A549 treated with CpdA at 1 μM for 4 hours (cell line): ENCODE results near the gene KRTAP10-8. TPM values are rescaled to one million over a fixed set of nuclear protein-coding genes. Genes with fewer than 3 reads are reported as not detected.

ENCODE experiments used
- total RNA-seq: library from RNA; stranded (reverse); fragments of 200-300 nt; extraction: Qiagen RNA extraction; gene quantifications from 5 replicates; pipeline ENCODE4 v1.2.3, GENCODE V29; 2022; ENCODE audit warnings: low read depth

The KRTAP10-8 gene, protein sequence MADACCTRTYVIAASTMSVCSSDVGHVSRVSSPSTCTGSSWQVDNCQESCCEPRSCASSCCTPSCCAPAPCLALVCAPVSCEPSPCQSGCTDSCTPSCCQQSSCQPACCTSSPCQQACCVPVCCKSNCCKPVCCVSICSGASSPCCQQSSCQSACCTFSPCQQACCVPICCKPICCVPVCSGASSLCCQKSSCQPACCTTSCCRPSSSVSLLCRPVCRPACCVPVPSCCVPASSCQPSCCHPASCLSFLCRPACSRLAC
- not detected in 5 replicates for total RNA-seq

DNA sequence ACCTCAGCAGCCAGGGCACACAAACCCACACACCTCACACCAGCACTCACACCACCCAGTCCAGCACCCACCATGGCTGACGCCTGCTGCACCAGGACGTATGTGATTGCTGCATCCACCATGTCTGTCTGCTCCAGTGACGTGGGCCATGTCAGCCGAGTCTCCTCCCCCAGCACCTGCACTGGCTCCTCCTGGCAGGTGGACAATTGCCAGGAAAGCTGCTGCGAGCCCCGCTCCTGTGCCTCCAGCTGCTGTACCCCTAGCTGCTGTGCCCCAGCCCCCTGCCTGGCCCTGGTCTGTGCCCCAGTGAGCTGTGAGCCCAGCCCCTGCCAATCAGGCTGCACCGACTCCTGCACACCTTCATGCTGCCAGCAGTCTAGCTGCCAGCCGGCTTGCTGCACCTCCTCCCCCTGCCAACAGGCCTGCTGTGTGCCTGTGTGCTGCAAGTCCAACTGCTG, at the start of gene KRTAP10-8:
KRTAP10-8 (plus strand) TSS at position 51 of the 458 bp plus-strand sequence; CDS start at position 73, 22 bp downstream.

DNA sequence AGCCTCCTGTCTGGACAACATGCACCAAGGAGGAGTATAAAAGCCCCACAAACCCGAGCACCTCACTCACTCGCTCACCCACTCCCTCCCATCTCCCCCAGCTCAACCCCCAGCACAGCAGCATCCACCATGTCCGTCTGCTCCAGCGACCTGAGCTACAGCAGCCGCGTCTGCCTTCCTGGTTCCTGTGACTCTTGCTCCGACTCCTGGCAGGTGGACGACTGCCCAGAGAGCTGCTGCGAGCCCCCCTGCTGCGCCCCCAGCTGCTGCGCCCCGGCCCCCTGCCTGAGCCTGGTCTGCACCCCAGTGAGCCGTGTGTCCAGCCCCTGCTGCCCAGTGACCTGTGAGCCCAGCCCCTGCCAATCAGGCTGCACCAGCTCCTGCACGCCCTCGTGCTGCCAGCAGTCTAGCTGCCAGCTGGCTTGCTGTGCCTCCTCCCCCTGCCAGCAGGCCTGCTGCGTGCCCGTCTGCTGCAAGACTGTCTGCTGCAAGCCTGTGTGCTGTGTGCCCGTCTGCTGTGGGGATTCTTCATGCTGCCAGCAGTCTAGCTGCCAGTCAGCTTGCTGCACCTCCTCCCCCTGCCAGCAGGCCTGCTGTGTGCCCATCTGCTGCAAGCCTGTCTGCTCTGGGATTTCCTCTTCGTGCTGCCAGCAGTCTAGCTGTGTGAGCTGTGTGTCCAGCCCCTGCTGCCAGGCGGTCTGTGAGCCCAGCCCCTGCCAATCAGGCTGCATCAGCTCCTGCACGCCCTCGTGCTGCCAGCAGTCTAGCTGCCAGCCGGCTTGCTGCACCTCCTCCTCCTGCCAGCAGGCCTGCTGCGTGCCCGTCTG, 38.0 kb upstream of the KRTAP10-8 start, which contains the start of gene KRTAP10-4:
KRTAP10-4 (plus strand) TSS at position 100 of the 827 bp plus-strand sequence; CDS start at position 130, 30 bp downstream.

DNA sequence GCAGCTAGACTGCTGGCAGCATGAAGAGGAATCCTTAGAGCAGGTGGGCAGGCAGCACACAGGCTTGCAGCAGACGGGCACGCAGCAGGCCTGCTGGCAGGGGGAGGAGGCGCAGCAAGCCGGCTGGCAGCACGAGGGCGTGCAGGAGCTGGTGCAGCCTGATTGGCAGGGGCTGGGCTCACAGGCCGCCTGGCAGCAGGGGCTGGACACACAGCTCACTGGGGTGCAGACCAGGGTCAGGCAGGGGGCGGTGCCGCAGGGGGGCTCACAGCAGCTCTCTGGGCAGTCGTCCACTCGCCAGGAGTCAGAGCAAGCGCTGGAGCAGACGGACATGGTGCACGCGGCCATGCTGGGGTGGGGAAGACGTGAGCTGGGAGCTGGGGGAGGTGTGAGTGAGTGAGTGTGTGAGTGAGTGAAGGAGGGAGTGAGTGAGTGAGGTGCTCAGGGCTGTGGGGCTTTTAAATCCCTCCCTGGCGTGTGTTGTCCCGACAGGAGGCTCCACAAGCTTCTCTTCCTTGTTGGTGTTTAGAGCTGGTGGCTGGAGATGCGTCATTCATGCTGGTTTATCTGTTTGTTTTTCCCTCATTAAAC, 31.6 kb upstream of the KRTAP10-8 start, which contains the start of gene KRTAP10-5:
KRTAP10-5 (minus strand) TSS at position 374 of the 591 bp plus-strand sequence; CDS start at position 348, 26 bp downstream.

DNA sequence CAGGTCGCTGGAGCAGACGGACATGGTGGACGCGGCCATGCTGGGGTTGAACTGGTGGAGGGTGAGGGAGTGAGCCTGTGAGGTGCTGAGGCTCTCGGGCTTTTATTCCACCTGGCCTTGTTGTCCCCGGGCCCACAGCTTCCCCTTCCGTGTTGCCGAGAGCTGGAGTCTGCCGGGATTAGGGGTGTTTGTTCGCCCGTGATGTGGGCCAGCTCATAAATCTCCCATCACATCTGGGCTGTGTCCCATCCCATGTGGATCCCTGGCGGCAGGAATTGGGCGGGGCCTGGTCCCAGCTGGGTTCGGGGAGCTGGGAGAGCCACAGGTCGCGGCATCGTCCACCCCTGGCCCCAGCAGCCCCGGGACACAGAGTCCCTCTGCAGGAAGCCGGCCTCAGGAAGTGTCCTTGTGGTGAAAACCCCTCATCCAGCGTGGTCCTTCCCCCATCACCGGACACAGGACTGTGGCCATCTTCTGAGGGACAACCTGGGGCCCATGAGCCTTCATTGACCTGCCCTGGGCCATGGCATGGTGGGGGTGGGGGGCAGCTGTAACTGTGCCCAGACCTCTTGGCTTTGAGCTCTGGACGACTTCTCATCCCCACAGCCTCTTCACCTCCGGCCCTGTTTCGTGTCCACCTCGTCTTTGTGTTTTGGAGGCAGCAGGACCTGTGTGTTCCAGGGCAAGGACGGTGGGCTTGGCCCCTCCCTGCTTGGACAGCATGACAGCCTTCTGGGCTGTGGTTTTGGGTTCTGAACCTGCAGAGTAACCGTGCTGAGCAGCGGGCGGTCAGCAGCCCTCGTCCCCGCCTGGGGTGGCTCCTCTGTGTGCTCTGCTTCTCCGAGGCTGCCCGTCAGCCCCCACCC, 19.2 kb upstream of the KRTAP10-8 start, which contains the start of gene KRTAP10-6:
KRTAP10-6 (minus strand) TSS at position 60 of the 866 bp plus-strand sequence; CDS start at position 39, 21 bp downstream.

DNA sequence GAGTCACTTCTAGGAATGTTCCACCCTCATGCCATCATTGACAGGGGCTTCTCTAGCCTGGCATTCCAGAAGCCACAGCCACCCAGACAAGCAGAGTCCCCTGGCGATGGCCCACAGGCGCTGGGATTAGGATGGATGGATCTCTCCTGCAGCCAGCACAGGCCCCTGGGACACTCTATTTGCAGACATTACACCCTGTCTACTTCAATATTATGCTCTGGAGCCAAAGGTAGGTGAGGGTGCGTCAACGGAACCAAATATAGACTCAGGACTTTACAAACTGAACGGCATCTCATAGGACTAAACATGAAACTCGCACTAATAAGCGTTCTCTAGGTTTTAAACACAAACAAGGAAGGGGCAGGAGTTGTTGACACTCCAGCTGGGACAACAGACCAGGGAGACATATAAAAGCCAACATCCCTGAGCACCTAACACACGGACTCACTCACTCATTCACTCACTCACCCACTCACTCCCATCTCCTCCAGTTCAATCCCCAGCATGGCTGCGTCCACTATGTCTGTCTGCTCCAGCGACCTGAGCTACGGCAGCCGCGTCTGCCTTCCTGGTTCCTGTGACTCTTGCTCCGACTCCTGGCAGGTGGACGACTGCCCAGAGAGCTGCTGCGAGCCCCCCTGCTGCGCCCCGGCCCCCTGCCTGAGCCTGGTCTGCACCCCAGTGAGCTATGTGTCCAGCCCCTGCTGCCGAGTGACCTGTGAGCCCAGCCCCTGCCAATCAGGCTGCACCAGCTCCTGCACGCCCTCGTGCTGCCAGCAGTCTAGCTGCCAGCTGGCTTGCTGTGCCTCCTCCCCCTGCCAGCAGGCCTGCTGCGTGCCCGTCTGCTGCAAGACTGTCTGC, 11.5 kb upstream of the KRTAP10-8 start, which contains the start of gene KRTAP10-7:
KRTAP10-7 (plus strand) TSS at position 480 of the 861 bp plus-strand sequence; CDS start at position 505, 25 bp downstream.

DNA sequence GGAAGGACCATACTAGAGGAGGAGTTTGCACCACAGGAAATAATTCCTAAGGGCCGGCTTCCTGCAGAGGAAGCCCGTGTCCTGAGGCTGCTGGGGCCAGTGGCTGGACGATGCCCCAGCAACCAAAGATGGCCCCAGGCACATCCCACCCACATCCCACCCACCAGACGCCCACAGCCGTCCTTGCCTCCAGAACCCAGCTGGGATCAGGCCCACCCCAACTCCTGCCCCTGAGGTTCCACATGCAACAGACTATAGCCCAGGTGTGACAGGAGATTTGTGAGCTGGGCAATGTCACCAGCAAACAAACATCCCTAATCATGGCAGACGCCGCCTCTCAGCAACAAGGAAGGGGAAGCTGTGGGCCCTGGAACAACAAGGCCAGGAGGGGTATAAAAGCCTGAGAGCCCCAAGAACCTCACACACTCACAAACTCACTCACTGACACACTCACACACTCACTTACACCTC, 14.8 kb downstream of the KRTAP10-8 start, which contains the start of gene KRTAP10-9:
KRTAP10-9 (plus strand) TSS at position 421 of the 471 bp plus-strand sequence. CDS start 79 bp downstream, outside the sequence.

DNA sequence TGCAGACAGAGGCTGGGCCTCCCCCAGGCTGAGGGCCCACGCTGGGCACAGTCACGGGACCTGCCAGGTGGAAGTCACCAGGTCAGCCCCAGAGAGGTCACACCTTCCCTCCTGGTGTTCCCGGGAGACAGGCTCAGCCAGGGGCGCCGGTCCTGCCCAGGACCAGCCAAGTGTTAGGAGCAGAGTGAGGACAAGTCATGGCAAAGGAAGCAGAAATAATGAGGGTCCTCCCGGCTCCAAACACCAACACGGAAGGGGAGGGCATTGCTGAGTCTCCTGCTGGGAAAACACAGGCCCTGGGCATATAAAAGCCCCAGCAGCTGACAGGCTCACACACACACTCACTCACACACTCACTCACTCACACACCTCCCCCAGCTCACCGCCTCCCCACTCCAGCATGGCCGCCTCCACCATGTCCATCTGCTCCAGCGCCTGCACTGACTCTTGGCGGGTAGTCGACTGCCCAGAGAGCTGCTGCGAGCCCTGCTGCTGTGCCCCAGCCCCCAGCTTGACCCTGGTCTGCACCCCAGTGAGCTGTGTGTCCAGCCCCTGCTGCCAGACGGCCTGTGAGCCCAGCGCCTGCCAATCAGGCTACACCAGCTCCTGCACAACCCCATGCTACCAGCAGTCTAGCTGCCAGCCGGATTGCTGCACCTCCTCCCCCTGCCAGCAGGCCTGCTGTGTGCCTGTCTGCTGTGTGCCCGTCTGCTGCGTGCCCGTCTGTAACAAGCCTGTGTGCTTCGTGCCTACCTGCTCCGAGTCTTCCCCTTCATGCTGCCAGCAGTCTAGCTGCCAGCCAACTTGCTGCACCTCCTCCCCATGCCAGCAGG, 25.4 kb downstream of the KRTAP10-8 start, which contains the start of gene KRTAP10-10:
KRTAP10-10 (plus strand) TSS at position 339 of the 833 bp plus-strand sequence; CDS start at position 401, 62 bp downstream.

DNA sequence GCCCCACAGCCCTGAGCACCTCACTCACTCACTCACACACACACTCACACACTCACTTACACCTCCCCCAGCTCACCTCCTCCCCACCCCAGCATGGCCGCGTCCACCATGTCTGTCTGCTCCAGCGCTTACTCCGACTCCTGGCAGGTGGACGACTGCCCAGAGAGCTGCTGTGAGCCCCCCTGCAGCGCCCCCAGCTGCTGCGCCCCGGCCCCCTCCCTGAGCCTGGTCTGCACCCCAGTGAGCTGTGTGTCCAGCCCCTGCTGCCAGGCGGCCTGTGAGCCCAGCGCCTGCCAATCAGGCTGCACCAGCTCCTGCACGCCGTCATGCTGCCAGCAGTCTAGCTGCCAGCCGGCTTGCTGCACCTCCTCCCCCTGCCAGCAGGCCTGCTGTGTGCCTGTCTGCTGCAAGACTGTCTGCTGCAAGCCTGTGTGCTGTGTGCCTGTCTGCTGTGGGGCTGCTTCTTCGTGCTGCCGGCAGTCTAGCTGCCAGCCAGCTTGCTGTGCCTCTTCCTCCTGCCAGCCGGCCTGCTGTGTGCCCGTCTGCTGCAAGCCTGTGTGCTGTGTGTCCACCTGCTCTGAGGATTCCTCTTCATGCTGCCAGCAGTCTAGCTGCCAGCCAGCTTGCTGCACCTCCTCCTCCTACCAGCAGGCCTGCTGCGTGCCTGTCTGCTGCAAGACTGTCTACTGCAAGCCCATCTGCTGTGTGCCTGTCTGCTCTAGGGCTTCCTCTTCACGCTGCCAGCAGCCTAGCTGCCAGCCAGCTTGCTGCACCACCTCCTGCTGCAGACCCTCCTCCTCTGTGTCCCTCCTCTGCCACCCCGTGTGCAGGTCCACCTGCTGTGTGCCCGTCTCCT, 34.7 kb downstream of the KRTAP10-8 start, which contains the start of gene KRTAP10-11:
KRTAP10-11 (plus strand) TSS at position 49 of the 856 bp plus-strand sequence; CDS start at position 94, 45 bp downstream.

DNA sequence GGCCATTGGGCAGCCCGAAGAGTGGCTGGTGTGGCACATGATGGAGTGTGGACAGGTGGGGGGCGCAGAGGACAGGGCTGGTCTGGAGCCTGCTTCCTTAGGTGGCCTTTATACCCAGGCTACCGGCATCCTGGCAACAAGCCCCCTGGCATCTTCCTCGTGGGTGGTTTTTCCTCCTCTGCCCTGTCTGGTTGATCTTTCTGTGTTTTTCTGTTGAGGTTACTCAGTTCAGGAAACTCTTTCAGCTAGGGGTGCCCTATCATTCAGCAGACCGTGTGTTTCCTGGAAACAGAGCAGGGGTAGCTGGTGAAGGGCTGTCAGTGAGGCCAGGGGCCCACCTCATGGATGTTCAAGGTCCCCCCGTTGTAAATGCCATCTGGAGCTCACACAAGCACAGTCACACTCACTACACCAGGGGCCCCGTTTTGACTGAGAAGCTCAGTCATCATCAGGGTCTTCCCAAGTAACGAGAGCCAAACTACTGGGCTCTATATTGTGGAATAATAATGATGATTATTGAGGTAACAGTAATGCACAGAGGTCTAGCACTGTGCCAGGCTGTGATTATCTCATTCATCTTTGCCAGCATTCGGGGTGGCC, 42.8 kb downstream of the KRTAP10-8 start, which contains the start of gene KRTAP12-4:
KRTAP12-4 (minus strand) TSS at position 84 of the 600 bp plus-strand sequence; CDS start at position 39, 45 bp downstream.

DNA sequence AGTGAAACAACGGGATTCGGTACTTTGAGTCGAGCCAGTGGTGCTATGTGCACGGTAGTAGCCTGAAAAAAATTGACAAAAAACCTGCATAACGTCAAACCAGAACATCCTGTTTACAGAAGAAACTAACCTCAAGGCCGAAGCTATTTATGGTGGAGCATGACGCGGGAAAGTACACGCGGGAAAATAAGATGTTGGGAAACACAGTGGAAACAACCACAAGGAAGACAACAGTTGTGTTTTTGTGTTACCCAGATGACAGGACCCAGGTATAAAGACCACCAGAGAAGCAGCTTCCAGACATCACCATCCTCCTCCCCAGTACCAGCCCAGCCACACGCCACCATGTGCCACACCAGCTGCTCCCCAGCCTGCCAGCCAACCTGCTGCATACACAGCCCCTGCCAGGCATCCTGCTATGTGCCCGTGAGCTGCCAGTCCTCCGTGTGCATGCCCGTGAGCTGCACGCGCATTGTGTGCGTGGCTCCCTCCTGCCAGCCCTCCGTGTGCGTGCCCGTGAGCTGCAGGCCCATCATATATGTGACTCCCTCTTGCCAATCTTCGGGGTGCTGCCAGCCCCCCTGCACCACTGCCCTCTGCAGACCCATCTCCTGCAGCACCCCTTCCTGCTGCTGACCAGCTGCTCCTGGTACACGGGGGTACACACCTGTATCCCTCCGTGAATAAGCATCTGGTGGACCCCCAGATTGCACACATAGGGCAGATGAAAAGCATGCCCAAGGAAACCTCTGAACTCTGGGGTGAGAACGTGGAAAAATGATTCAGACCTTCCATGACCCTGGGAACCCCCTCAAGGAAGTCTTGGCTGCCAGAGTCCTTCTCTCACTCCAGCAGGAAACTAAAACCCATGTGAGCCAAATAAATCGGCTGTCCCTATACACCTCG, 46.0 kb downstream of the KRTAP10-8 start, which contains the start of gene KRTAP12-3:
KRTAP12-3 (plus strand) TSS at position 298 of the 906 bp plus-strand sequence; CDS start at position 346, 48 bp downstream.

Other genes with a start within 250 kb of the KRTAP10-8 start
- gene LRRC3, start 156.6 kb upstream of the KRTAP10-8 start, total RNA-seq: 0.98 to 2.0 TPM (median 1.7 TPM) in 5 replicates
- not detected in 5 replicates for gene KRTAP10-1, start 71.9 kb upstream of the KRTAP10-8 start, total RNA-seq
- not detected in 5 replicates for gene KRTAP10-2, start 60.6 kb upstream of the KRTAP10-8 start, total RNA-seq
- not detected in 5 replicates for gene KRTAP10-3, start 53.3 kb upstream of the KRTAP10-8 start, total RNA-seq
- gene KRTAP10-4, start 38.4 kb upstream of the KRTAP10-8 start, total RNA-seq: not detected in 5 replicates
- not detected in 5 replicates for gene KRTAP10-5, start 31.5 kb upstream of the KRTAP10-8 start, total RNA-seq
- not detected in 5 replicates for gene KRTAP10-6, start 19.6 kb upstream of the KRTAP10-8 start, total RNA-seq
- gene KRTAP10-7, start 11.5 kb upstream of the KRTAP10-8 start, total RNA-seq: not detected in 5 replicates
- gene KRTAP10-9, start 15.0 kb downstream of the KRTAP10-8 start, total RNA-seq: not detected in 5 replicates
- not detected in 5 replicates for gene KRTAP10-10, start 25.3 kb downstream of the KRTAP10-8 start, total RNA-seq
- not detected in 5 replicates for gene KRTAP10-11, start 34.3 kb downstream of the KRTAP10-8 start, total RNA-seq
- not detected in 5 replicates for gene KRTAP12-4, start 42.6 kb downstream of the KRTAP10-8 start, total RNA-seq
- not detected in 5 replicates for gene KRTAP12-3, start 45.9 kb downstream of the KRTAP10-8 start, total RNA-seq
- gene KRTAP12-2, start 54.8 kb downstream of the KRTAP10-8 start, total RNA-seq: not detected in 5 replicates
- not detected in 5 replicates for gene KRTAP12-1, start 70.1 kb downstream of the KRTAP10-8 start, total RNA-seq
- gene KRTAP10-12, start 85.1 kb downstream of the KRTAP10-8 start, total RNA-seq: not detected in 5 replicates
- 0.04 TPM in 1 of 5 replicates, not detected in the others for gene TSPEAR, start 99.5 kb downstream of the KRTAP10-8 start, total RNA-seq
- gene UBE2G2, start 189.7 kb downstream of the KRTAP10-8 start, total RNA-seq: 27.5 to 44.4 TPM (median 33.4 TPM) in 5 replicates
- 54.2 to 66.2 TPM (median 65.0 TPM) in 5 replicates for gene SUMO3, start 206.0 kb downstream of the KRTAP10-8 start, total RNA-seq